GM12864 (cell line): Measurements from ENCODE around the gene ADCY1.

ENCODE experiments used
- DNase-seq: peaks from one replicate; pipeline ENCODE4 v3.0.0-alpha.2; 2011; ENCODE audit warnings: low read depth
- H3K4me3 ChIP-seq: 2 replicates; pipeline ENCODE4 v1.5.1; 2011; ENCODE audit warnings: mild to moderate bottlenecking, low read depth, low read length, control low read depth
- CTCF ChIP-seq: IDR thresholded peaks from 2 replicates; pipeline ENCODE4 v1.5.1; 2011; ENCODE audit warnings: low read depth, mild to moderate bottlenecking, moderate library complexity, low read length, control low read depth, inconsistent platforms; ENCODE audit errors: missing control alignments

The ADCY1 gene

GRCh38 chr7:45682836-45683555, 108.8 kb downstream of the ADCY1 start:
- no peak for TF ChIP-seq CTCF
- H3K4me3 ChIP-seq = no peak overlapping the region

GRCh38 chr7:45683556-45684148, 109.5 kb downstream of the ADCY1 start:
- no peak overlapping the region for H3K4me3 ChIP-seq
- DNase-seq = no peak
- TF ChIP-seq CTCF = no peak

More at GRCh38 chr7:45682836-45683555, 108.8 kb downstream of the ADCY1 start:
- DNase-seq = no peak

DNA sequence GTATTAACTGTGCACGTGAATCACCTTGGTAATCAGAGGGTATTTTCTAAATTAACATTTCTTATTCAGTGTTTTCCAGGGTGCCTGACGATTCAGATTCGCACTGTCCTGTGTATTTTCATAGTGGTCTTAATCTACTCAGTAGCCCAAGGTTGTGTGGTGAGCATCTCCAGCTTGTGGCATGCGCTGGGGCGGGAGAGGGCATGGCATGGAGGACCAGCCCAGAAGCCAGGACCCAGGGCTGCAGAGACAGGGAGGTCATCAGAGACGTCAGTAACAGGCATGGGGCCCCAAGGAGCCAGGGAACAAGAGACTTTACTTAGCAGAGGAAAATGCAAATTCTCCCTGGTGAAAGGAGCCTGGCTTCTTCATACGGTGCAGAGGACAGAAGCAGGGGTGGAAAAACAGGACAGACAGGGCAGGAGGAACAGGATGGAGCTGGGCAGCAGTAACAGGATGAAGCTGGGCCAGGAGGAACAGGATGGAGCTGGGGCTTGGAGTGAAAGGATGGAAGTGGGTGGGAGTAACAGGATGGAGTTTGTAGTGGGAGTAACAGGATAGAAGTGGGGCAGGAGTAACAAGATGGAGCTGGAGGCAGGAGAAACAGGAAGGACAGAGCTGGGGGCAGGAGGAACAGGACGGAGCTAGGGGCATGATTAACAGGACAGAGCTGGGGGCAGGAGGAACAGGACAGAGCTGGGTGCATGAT, 110.9 kb downstream of the ADCY1 start:
- no peak for TF ChIP-seq CTCF
- H3K4me3 ChIP-seq = no peak overlapping the region
- no peak for DNase-seq

DNA sequence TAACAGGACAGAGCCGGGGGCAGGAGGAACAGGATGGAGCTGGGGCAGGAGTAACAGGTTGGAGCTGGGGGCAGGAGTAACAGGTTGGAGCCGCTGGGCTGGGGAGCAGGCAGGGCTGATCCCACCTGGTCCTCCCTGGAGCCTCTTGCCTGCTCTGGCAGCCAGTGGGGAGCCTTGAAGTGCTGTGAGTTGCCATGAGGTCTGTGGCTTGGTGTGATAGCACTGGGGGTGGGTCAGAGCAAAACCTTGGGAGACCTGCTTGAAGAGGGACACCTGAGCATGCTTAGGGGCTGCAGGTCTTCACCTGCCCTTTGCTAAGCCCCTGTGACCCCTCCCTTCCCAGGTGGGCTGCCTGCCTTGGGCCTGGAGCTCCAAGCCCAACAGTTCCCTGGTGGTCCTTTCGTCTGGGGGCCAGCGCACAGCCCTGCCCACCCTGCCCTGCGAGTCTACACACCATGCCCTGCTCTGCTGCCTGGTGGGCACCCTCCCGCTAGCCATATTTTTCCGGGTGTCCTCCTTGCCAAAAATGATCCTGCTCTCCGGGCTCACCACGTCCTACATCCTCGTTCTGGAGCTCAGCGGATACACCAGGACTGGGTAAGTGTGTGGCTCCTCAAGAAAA, 111.6 kb downstream of the ADCY1 start:
- no peak for DNase-seq
- H3K4me3 ChIP-seq = no peak overlapping the region
- TF ChIP-seq CTCF = no peak

- no peak for TF ChIP-seq CTCF
- no peak for DNase-seq
- H3K4me3 ChIP-seq = no peak overlapping the region
Observed at GRCh38 chr7:45686441-45687184, 112.4 kb downstream of the ADCY1 start.

DNA sequence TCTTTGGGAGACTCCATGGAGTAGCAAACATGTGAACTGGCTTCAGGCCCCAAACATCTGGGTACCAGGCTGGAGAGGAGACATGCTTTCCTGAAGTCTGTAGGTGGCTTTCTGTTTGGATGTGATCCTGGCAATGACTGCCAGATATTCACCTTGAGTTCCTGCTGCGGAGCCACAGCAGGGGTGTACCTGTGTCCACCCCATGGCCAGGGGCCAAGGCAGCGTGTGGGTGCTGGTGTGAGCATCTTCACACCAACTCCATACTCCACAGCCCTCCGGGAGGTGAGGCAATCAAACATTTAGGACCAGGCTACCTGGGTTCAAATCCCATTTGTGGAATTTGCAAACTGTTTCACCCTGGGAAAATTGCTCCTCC, 113.0 kb downstream of the ADCY1 start:
- no peak for DNase-seq
- H3K4me3 ChIP-seq = no peak overlapping the region
- TF ChIP-seq CTCF = no peak
